GM18867 (cell line): ENCODE measurements around the gene PRKCH.

Experiments used
- ATAC-seq: cut with Tn5 transposase; IDR thresholded peaks from one replicate; pipeline ENCODE4 v1.9.1; 2021; ENCODE audit warnings: mild to moderate bottlenecking, moderate library complexity; ENCODE audit not compliant: unreplicated experiment

Gene PRKCH

DNA sequence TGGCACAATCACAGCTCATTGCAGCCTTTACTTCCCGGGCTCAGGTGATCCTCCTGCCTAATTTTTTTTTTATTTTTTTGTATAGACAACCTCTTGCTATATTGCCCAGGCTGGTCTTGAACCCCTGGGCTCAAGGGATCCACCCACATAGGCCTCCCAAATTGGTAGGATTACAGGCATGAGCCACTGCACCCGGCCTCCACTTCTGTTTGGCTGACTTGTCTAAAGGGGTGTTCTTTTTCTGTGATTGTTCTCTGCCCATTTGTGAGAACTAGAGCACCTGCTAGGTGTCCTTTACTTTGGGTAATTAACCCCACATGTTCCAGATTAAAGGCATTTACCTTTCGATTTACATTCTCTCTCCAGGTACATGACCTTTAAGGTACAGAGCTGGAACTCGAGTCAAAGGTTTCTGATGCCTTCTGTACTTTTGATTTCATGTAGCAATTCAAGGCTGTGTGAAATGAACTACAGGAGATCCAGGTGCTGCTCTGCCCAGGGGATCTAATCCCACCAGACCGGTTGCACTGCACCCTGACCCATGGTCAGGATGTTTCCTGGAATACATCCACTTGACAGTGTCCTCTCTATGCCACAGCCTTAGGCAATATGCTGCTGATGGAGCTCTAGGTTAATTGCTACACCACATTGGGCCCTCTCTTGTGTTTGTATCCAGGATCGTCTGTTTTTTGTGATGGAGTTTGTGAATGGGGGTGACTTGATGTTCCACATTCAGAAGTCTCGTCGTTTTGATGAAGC, 163.6 kb downstream of the PRKCH start:
- ATAC-seq, result no peak

DNA sequence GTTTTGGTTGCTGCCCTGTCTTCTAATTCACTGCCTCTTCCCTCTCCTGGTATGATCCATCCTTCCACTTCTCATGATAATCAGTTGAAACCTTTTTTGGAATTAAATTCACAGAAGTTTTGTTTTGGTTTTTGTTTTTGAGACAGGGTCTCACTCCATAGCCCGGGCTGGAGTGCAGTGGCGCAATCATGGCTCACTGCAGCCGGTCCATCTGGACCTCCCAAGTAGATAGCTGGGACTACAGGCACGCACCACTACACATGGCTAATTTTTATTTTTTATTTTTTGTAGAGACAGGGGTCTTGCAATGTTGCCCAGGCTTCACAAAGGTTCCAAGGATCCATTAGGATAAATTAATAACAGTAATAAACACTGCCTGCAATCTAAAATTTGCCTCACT, 164.3 kb downstream of the PRKCH start:
- ATAC-seq, result no peak

DNA sequence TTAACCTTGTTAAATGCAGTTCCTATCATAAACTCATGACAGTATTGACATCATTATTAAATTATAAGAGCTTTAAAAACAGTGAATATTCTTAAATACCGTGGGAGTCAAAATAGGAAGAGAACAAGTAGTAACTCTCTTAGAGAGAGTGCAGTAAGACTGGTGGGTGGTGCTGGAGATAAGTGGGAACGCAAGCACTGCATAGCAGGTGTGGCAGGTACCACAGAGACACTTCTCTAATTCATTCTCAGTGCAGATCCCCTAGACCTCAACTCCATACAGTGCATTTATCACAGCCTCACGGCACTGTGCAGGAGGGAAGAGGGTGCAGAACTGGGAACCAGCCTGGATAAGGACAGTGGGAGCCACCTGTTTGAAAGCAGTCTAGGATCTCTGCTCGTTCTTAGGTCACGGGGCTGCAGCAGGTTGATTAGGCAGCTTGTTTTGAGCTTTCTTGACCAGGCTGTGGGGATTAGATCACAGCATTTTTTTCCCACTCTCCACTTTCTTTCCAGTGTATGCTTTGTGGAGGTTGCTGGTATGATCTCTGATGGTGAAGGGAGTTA, 165.6 kb downstream of the PRKCH start:
- ATAC-seq, result no peak

DNA sequence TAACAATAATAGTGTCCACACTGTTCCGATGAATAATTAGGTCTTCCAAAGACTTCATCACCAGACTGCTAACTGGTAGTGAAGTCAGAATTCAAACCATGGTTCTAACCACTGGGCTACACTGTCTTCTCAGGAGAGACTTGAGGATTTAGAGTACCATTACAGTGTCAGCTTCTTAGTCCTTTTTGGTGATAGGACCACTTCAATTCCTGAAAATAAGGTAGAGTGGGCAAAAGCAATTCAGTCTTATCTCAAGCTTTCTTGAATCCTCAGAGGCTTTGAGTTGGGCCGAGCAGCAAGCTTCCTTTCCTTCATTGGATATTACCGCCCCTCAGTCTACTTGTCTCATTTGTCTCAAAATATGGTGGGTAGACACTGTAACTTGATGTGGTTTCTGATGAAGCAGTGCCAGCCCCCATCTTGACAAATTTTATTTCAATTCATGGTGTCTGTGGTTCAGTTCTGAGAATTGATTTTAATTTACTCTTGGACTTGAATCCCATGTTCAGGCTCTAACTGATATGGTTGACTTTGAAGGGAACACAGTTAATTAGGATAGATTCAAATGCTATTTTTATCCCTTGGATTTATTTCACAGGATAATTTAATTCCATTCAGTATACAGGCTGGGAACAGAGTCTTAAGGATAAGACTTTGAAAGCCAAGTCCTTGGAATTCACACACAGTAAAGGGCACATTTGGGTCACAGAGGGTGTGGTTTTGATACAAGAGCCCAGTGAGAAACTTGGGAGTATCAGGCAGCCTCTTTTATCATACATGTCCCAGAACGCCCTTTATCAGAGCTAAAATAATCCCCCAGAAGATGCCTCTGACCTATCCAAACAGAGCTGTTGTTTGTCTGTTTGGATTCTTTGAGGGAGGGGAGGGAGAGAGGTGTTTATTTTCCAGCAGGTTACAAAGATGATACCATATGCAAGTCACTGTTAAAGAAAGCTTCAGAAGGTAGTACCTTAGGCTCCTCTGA, 167.3 kb downstream of the PRKCH start:
- no peak for ATAC-seq

DNA sequence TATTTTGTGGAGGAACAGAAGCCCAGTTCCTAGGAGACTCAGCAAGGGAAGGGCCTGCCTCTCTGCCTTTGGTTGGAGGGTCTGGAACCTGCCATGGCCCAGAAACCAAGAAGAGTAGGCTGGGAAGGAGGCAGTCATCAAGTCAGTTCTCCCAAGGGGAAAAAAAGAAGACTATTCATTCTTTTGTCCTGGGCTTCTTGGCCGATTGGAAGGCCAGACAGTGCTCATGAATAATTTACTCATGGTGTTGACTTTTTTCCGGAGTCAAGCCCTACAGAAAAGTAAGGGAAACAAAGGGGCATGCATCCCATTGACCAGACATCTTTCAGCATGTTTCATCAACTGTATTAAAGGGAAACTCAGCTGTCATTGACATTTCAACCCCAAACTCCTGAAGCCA, 168.1 kb downstream of the PRKCH start:
- no peak for ATAC-seq

DNA sequence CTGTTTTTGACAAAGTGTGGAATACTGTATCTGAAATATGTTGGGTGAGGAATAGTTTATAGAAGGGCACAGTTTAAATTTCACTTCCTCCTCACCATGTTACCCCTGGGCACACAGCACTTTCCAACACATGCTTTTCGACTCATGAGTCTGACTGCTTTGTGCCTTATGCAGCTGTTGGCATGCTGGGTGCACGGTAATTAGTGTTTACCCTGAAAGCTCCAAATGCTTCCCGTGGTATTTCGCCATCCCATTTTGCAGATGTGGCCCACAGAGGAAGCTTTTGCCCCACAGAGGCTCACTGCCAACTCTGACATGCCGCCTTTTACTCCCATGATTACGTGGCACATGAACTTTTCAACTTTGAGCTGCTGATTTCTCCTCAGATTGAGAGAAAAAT, 168.6 kb downstream of the PRKCH start:
- ATAC-seq, result no peak

DNA sequence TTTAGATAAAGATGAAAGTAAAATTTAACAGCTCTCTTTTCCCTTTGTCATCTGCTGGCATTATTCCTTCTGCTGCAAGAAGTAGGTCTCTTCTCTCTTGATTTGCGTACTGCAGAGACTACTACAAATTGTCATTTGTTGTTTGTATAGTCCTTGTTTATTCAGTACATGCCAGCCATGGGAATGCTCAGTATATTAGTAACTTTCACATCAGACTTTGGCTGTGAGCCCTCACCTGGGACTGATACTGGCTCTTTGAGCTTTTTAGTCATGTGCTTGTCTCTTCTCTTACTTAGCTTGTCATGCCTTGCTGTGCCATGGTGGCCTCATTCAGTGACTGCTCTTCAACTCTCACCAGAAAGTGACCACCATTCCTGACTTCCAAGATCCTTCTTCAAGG, 169.8 kb downstream of the PRKCH start:
- no peak for ATAC-seq

DNA sequence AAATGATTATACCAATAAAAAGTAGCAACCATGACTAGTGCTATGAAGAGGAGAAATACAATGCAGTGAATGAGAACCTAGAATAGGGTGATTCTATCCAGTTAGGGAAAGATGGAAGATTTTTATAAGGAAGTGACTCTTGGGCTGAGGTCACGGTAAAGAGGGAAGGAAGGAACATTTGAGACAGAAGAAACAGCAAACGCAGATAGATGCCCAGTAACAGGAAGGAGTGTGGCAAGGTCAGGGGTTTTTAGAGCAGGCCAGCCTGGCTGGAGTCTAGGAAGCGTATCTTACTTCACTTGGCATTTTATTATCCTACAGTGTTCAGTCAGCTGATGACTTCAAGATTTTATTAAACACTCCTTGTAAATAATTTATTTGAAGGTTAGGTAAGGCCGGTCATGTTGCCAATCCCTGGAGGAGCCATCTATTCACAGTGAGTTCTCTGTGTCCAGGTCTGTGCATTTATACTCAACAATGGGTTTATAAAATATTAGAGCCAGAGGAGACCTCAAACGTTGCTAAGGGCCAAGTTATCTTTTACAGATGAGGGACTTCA, 170.6 kb downstream of the PRKCH start:
- ATAC-seq, result no peak

DNA sequence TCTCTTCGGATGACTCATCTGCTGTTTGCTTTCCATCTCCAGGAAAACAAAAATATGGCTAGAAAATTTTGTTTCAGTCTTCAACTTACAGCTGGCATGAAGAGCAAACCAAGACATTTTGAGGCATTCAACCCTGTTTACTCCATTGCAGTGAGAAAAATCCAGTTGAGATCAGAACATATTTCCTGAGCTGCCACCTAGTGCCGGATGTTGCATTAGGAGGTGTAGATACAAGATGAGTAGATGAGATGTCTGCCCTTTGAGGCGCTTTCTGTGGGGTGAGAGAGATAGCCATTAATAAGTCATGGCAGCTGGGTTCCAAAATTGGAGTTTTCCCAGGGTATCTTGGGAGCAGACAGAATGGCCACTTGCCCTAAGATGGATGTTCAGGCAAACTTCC, 171.1 kb downstream of the PRKCH start:
- no peak for ATAC-seq

DNA sequence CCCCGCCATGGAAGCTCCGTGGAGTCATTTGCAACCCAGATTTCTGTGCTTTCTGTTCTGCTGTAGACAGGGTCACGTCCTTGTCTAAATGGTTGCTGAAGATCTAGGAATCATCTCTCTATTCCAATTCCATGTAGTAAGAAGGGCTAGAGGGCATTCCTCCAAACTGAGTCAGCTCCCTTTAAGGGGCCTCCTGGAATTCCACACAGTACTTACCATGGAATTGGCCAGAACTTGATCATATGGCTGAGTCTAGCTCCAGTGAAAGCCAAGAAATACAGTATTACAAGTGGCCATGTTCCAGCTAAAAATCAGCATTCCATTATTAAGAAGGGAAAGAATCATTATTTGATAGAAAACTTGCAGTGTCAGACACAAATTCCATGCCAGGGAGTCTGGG, 171.9 kb downstream of the PRKCH start:
- no peak for ATAC-seq

DNA sequence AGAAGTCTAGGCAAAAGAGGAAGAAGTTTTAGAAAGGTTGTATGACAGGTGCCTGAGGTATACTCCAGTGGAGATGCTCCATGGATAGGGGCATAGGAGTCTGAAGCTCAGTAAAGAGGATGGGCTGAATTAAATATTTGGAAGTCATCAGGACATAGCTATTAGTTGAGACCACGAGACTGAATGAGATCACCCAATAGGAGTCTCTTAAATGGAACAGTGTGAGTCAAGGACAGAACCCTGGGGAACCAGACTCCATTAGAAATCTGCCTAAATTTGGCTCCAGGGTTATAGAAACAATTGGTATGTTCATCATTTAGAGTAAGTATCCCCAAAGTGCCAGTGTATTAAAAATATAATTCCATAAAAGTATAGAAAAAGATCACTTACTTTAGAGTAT, 172.6 kb downstream of the PRKCH start:
- ATAC-seq, result no peak

DNA sequence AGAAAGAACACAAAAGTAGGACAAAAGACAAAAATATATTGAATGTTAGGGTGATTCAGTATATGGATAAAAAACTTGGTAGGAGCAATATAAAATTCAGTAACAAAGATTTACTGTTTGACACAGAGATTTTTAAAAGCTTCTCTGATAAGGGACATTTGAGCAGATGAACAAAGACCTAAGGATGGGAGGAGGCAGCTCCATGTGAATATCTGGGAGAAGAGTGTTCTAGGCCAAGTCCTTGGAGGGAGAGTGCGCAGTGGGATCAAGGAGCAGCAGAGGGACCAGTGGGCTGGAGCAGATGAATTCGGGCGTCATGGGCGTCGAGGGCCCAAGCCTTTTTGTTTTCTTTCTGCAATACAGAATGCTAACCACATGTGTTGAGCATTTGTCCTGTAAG, 174.4 kb downstream of the PRKCH start:
- ATAC-seq, result no peak

DNA sequence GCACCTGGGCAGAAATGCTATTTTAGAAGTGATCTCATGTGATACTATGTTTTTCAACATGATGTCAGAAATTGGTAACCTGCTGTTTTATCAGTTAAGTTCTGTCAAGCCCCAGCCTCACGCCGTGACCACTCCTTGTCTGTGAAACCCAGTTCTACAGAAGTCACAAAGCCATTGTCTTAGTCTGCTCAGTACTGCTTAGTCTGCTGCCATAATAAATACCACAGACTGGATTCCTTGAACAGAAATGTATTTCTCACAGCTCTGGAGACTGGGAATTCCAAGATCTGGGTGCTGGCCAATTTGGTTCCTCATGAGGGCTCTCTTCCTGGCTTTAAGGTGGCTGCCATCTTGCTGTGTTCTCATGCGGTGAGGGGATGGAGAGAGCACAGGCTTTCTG, 176.9 kb downstream of the PRKCH start:
- ATAC-seq, result no peak

DNA sequence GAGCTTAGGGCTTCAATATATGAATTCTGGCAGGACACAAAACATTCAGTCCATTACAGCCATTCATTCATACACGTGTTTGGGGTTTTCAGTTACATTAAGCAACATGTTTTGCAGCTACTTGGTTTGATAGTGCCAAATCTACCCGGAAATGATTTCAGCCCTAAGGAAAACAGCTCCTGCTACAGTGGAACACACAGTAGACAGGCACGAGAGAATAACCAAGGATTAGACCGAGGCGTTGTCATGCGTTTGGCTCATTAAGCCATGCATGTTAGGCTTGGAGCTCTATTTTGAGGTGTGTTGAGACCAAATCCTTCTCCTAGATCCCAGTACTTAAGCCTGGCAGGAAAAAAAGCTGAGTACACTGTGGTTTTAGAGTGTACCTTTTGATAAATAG, 177.4 kb downstream of the PRKCH start:
- no peak for ATAC-seq

DNA sequence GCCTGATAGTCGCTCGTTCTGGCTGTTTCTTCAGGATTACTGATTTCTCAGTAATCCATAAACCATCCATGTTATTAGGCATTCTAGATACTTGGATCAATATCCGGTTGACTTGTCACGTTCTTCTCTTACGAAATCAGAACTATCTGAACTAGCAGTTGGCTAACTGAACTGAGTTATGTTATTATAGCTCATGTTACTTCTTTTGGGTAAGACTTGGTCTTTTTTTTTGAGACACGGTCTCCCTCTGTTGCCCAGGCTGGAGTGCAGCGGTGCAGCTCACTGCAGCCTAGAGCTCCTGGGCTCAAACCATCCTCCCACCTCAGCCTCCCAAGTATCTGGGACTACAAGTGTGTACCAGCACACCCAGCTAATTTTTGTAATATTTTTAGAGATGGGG, 178.6 kb downstream of the PRKCH start:
- ATAC-seq, result no peak

DNA sequence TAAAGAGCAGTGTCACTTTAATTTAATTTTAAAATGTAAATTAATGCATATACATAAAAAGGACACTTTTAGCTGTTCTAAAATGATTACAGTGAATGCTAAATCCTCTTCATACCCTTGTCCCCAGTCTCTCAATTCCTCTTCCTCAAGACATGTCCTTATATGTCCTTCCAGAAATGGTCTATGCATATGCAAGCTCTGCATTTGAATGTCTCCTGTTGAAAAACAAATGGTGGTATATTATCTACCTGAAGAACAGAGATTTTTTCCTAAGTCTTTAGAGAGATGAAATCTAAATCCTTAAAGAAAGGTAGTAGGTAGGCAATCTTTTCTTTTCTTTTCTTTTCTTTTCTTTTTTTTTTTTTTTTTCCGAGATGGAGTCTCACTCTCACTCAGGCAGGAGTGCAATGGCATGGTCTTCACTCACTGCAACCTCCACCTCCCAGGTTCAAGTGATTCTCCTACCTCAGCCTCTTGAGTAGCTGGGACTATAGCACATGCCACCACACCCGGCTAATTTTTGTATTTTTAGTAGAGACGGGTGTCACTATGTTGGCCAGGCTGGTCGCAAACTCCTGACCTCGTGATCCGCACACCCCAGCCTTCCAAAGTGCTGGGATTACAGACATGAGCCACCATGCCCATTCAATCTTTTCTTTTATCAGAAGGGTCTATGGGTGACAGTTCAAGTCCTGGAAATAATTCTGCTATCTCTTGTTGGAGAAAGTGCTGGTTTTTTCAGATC, 180.5 kb downstream of the PRKCH start:
- ATAC-seq, result no peak

DNA sequence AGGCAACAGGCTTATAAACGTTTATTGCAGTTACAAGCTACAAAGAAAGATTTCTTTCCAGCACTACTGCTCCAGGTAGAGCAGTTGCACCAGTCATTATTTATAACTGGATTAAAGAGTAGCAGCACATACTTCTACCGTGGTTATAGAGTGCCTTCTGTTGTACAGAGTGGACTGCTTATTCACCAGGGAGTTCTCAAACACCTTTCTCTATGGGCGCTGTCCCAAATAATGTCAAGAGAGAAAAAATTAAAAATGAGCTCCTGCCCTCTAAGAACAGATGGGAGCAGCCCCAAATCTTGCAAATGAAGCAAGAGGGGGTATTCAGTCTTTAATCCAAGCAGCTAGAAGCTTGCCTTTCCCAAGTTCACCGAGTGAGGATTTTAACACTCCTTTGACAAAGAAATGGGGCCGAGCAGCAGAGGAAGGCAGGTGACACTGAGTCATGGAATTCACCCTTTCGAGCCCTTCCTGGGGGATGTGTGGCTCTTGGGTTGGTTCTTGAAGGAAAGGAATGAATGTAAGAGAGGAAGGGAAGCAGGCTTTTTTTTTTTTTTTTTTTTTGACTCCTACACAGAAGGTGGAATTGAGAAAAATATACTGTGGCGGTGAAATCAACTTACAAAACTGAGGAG, 181.2 kb downstream of the PRKCH start:
- peak; percentile 7 for ATAC-seq

DNA sequence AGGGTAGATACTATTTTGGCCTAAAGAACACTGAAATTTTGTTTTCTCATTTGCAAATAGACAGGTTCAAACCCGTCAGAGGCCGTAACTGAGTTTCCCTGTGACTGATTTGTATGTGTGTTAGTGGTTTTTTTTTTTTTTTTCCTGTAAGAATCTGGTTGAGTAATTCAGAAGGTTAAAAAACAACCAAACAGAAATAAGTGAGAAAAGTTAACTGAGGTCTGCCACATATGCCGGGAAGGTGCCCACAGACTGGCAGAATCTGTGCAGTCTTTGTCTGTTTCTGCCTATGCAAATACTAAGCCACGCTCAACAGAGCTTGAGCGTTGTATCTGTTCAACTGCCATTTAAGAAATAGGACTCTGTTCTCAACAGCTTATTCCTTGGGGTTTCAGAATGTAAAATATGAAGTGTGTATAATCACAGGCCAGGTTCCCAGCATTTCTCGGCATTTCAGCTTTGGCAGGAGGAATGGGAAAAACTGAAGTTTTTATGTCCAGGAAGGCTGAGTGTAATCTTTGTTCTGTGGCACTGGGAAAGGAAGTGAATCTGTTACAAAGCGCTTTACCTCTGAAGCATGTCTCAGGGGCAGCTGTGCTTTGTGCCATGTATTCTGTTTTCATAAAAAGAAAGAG, 181.9 kb downstream of the PRKCH start:
- peak; percentile 90 for ATAC-seq

DNA sequence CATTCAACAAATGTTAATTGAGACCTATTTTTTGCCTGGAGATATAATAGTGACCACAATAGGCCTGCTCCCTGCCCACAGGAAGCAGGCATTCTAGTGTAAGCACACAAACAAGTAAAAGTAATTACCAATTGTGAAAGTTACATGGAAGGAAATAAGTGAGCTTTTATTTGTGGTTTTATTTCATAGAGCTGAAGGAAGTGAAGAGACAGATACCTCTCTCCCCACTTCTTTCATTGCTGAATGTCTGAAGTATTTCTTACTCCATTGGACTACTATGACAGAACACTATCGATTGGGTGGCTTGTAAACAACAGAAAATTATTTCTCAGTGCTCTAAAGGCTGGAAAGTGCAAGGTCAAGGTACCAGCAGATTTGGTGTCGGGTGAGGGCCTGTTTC, 183.5 kb downstream of the PRKCH start:
- no peak for ATAC-seq
